CD4-positive, alpha-beta T cell (primary cell): Measurements from ENCODE around the gene MYO15B. TPM values are rescaled to one million over a fixed set of nuclear protein-coding genes. Genes with fewer than 3 reads are reported as not detected.

Source experiments
- ATAC-seq: fragments of 200-7000 bp; cut with Tn5 transposase; one replicate; pipeline ENCODE4 v1.10.0; 2022; ENCODE audit warnings: mild to moderate bottlenecking; ENCODE audit not compliant: poor library complexity
- CTCF ChIA-PET: fragments of 350-600 bp; sonication (Branson Sonifier 250); formaldehyde crosslinking; loops from one replicate; lab custom pipeline; 2021; ENCODE audit warnings: antibody characterized with exemption, inconsistent platforms; lab: Charles Lee
- POLR2A ChIA-PET: fragments of 350-600 bp; sonication (Branson Sonifier 250); formaldehyde crosslinking; loops from one replicate; lab custom pipeline; 2021; ENCODE audit warnings: antibody characterized with exemption, inconsistent platforms; lab: Charles Lee
- DNase-seq, 14 experiments: peaks; one replicate each; pipeline ENCODE4 v3.0.0-alpha.2; 2013 to 2020; ENCODE audit warnings: mixed read lengths in 2 of 14
- H3K27ac ChIP-seq, 2 donors: one replicate each; pipeline versions ENCODE4 v1.5.1 to v1.7.0; 2013; ENCODE audit warnings: low read length in 2 of 2, low read depth in 1 of 2, mild to moderate bottlenecking in 1 of 2
- H3K27me3 ChIP-seq, 2 experiments: 1 replicate in 1 of 2; 2 replicates in 1 of 2; pipeline versions ENCODE4 v1.6.1 to v1.7.0; 2013; ENCODE audit warnings: low read length in 2 of 2, control low read depth in 1 of 2, mild to moderate bottlenecking in 1 of 2, moderate library complexity in 1 of 2; ENCODE audit not compliant: insufficient read depth in 2 of 2, control insufficient read depth in 1 of 2
- H3K36me3 ChIP-seq: one replicate; pipeline ENCODE4 v1.6.1; 2013; ENCODE audit warnings: low read length, control low read depth; ENCODE audit not compliant: insufficient read depth
- H3K4me1 ChIP-seq: one replicate; pipeline ENCODE4 v1.6.1; 2013; ENCODE audit warnings: low read length, control low read depth; ENCODE audit not compliant: insufficient read depth
- H3K4me3 ChIP-seq: one replicate; pipeline ENCODE4 v1.5.1; 2013; ENCODE audit warnings: mild to moderate bottlenecking, low read length, moderate library complexity
- H3K9me3 ChIP-seq, 2 experiments: 1 replicate in 1 of 2; 2 replicates in 1 of 2; pipeline versions ENCODE4 v1.6.1 to v1.7.0; 2013; ENCODE audit warnings: low read length in 2 of 2, mild to moderate bottlenecking in 2 of 2, control low read depth in 1 of 2, moderate library complexity in 1 of 2; ENCODE audit not compliant: control insufficient read depth in 1 of 2, insufficient read depth in 1 of 2
- H3K27ac Mint-ChIP-seq: one replicate; pipeline ENCODE4 v1.8.0; 2020; ENCODE audit warnings: mixed read lengths
- H3K27me3 Mint-ChIP-seq: one replicate; pipeline ENCODE4 v1.8.0; 2021; ENCODE audit warnings: mixed read lengths
- H3K36me3 Mint-ChIP-seq: one replicate; pipeline ENCODE4 v1.8.0; 2021; ENCODE audit warnings: low read depth, mixed read lengths
- H3K4me1 Mint-ChIP-seq: one replicate; pipeline ENCODE4 v1.8.0; 2021; ENCODE audit warnings: low read depth, mixed read lengths
- H3K4me3 Mint-ChIP-seq: one replicate; pipeline ENCODE4 v1.8.0; 2020; ENCODE audit warnings: mild to moderate bottlenecking, mixed read lengths
- H3K9me3 Mint-ChIP-seq: one replicate; pipeline ENCODE4 v1.8.0; 2020; ENCODE audit warnings: mixed read lengths
- intact Hi-C, 2 experiments: fragments of 100-400 bp; cut with DNase I in 1 of 2; cut with micrococcal nuclease in 1 of 2; formaldehyde crosslinking; loops; one replicate each; pipeline versions ENCODE4 v1.15.1 to v1.9.0; 2023 to 2025; cut with DNase I, micrococcal nuclease
- total RNA-seq, 174 experiments: library from RNA in 2 of 174; stranded (reverse) in 2 of 174; gene quantifications; one replicate each; pipeline ENCODE4 v1.2.3 and lab custom pipeline; 2021 to 2026
- TF ChIP-seq, protein P1 (sequence below): fragments of 200-600 bp; IDR thresholded peaks from one replicate; pipeline ENCODE4 v1.8.0; 2022; ENCODE audit warnings: antibody characterized with exemption, mild to moderate bottlenecking

Gene MYO15B
- total RNA-seq, 2 experiments from 2014 or later = 202 to 209 TPM

DNA sequence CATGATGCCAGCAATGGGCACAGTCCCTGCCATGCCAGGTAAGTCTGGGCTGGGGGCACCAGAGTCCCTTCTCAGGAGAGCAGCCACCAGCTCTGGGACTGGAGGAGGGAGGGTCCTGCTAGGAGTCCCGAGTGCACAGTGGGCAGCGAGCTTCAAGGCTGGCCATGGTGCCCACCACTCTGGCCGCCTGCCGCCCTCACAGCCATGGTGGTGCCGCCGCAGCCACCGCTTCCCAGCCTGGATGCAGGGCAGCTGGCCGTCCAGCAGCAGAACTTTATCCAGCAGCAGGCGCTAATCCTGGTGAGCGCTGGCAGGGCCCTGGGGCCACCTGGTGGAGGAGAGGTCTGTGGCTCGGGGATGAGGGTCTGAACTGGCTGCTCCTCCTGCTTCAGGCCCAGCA lies 27.7 kb downstream of the MYO15B start:
- Histone ChIP-seq H3K4me1 (no peaks in the 10 kb centered on the region), H3K9me3 (no peaks in the 10 kb centered on the region), H3K27me3 (no peaks in the 10 kb centered on the region), H3K27ac (no peak overlapping the region), H3K36me3 (no peaks in the 10 kb centered on the region), H3K4me3 (no peak overlapping the region)
- Mint-ChIP-seq H3K4me1 (no peaks in the 10 kb centered on the region), H3K27ac (no peak overlapping the region), H3K9me3 (no peaks in the 10 kb centered on the region), H3K27me3 (no peaks in the 10 kb centered on the region), H3K36me3 (no peaks in the 10 kb centered on the region), H3K4me3 (no peak overlapping the region)
- intact Hi-C loops = no loop called here
- no peak for ATAC-seq
- POLR2A ChIA-PET = no interaction called here
- CTCF ChIA-PET = no interaction called here
- TF ChIP-seq, protein P1, sequence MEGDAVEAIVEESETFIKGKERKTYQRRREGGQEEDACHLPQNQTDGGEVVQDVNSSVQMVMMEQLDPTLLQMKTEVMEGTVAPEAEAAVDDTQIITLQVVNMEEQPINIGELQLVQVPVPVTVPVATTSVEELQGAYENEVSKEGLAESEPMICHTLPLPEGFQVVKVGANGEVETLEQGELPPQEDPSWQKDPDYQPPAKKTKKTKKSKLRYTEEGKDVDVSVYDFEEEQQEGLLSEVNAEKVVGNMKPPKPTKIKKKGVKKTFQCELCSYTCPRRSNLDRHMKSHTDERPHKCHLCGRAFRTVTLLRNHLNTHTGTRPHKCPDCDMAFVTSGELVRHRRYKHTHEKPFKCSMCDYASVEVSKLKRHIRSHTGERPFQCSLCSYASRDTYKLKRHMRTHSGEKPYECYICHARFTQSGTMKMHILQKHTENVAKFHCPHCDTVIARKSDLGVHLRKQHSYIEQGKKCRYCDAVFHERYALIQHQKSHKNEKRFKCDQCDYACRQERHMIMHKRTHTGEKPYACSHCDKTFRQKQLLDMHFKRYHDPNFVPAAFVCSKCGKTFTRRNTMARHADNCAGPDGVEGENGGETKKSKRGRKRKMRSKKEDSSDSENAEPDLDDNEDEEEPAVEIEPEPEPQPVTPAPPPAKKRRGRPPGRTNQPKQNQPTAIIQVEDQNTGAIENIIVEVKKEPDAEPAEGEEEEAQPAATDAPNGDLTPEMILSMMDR = no peak
- DNase-seq = no peak

DNA sequence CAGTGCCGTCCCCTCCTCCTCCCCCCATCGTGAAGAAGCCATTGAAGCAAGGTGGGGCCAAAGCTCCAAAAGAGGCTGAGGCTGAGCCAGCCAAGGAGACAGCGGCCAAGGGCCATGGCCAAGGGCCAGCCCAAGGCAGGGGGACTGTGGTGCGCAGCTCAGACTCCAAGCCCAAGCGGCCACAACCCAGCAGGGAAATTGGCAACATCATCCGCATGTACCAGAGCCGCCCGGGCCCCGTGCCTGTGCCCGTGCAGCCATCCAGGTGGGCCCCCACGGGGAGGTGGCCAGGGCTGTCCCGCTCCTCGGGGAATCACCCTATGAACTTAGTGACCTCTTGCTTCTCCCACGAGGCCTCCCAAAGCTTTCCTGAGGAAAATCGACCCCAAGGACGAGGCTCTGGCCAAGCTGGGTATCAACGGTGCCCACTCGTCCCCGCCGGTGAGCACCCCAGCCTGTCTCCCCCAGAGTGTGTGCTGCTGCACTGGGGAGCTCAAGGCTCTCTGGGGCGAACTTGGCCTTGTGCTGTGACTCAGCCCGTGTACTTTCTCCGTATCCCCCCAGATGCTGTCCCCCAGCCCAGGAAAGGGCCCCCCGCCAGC lies 29.0 kb downstream of the MYO15B start:
- intact Hi-C loops = no loop called here
- no peaks in the 10 kb centered on the region for H3K36me3 Mint-ChIP-seq
- POLR2A ChIA-PET = no interaction called here
- H3K4me1 ChIP-seq = no peaks in the 10 kb centered on the region
- TF ChIP-seq, protein P1 = no peak
- no peak overlapping the region for H3K27ac Mint-ChIP-seq
- no peak for ATAC-seq
- H3K27ac ChIP-seq = no peak overlapping the region
- no peaks in the 10 kb centered on the region for H3K36me3 ChIP-seq
- no peak for DNase-seq
- H3K4me3 ChIP-seq = no peak overlapping the region
- CTCF ChIA-PET = interaction anchor here (1.3 kb wide), 1 partner anchor 131 kb away, joined by 3 read pairs; no protein-coding TSS in a partner anchor
- no peaks in the 10 kb centered on the region for H3K4me1 Mint-ChIP-seq
- no peak overlapping the region for H3K4me3 Mint-ChIP-seq
- H3K9me3 ChIP-seq = no peaks in the 10 kb centered on the region
- no peaks in the 10 kb centered on the region for H3K9me3 Mint-ChIP-seq
- no peaks in the 10 kb centered on the region for H3K27me3 ChIP-seq
- no peaks in the 10 kb centered on the region for H3K27me3 Mint-ChIP-seq

GRCh38 chr17:75617218-75617617 lies 29.6 kb downstream of the MYO15B start:
- no peak overlapping the region for H3K4me3 ChIP-seq
- H3K4me1 ChIP-seq = no peaks in the 10 kb centered on the region
- H3K27ac ChIP-seq = no peak overlapping the region
- ChIA-PET CTCF (interaction anchor here (1.3 kb wide), 1 partner anchor 131 kb away, joined by 3 read pairs; no protein-coding TSS in a partner anchor), POLR2A (no interaction called here)
- no peaks in the 10 kb centered on the region for H3K27me3 Mint-ChIP-seq
- no peak overlapping the region for H3K4me3 Mint-ChIP-seq
- no peak overlapping the region for H3K27ac Mint-ChIP-seq
- TF ChIP-seq, protein P1 = no peak
- H3K9me3 ChIP-seq = no peaks in the 10 kb centered on the region
- peaks cover 4% of the 10 kb centered on the region for H3K36me3 Mint-ChIP-seq
- H3K4me1 Mint-ChIP-seq = no peaks in the 10 kb centered on the region
- DNase-seq (no peak), ATAC-seq (no peak)
- H3K36me3 ChIP-seq = no peaks in the 10 kb centered on the region
- no peaks in the 10 kb centered on the region for H3K27me3 ChIP-seq
- H3K9me3 Mint-ChIP-seq = no peaks in the 10 kb centered on the region
- intact Hi-C loops = no loop called here
